ENCODE data around the gene DGKB.

GRCh38 chr7:14480281-14480680, 422.3 kb downstream of the DGKB start:
- TF ChIP-seq CTCF (optimal IDR thresholded peaks at IDR 0.05 in 1 of 3, IDR thresholded peaks at IDR 0.05 in 1 of 3, conservative IDR thresholded peaks at IDR 0.05 in 1 of 3; ENCODE audit: extremely low read depth in 1 of 3, insufficient read depth in 2 of 3, low read length in 3 of 3) (no peak), EZH2 (IDR thresholded peaks at IDR 0.05; ENCODE audit: low read length) (no peak)

Measured in keratinocyte (primary cell).